Fibroblast of lung (primary cell): ENCODE data around the gene CR1. TPM values are rescaled to one million over a fixed set of nuclear protein-coding genes. Genes with fewer than 3 reads are reported as not detected.

Experiments
- DNase-seq, 2 donors: peaks; one replicate each; pipeline versions ENCODE4 v3.0.0 to v3.0.0-alpha.2; 2010; ENCODE audit warnings: low read depth in 2 of 2
- H2AFZ ChIP-seq: 2 replicates; pipeline ENCODE4 v1.5.1; 2012; ENCODE audit warnings: low read length, control low read depth, inconsistent platforms
- H3K27ac ChIP-seq: 2 replicates; pipeline ENCODE4 v1.5.1; 2011; ENCODE audit warnings: low read length, control low read depth; ENCODE audit not compliant: insufficient read depth
- H3K27me3 ChIP-seq: 2 replicates; pipeline ENCODE4 v1.5.1; 2011; ENCODE audit warnings: mild to moderate bottlenecking, low read length; ENCODE audit not compliant: control insufficient read depth, insufficient read depth
- H3K36me3 ChIP-seq: 2 replicates; pipeline ENCODE4 v1.5.1; 2011; ENCODE audit warnings: low read length; ENCODE audit not compliant: control insufficient read depth, insufficient read depth
- H3K4me1 ChIP-seq: 2 replicates; pipeline ENCODE4 v1.5.1; 2011; ENCODE audit warnings: low read length; ENCODE audit not compliant: control insufficient read depth, insufficient read depth; ENCODE audit errors: extremely low read depth
- H3K4me2 ChIP-seq: 2 replicates; pipeline ENCODE4 v1.5.1; 2011; ENCODE audit warnings: low read length, control low read depth; ENCODE audit not compliant: insufficient read depth; ENCODE audit errors: extremely low read depth
- H3K4me3 ChIP-seq, 4 experiments: fragments of 200-600 bp in 1 of 4; sonication (generic) in 1 of 4; replicated peaks in 1 of 4; 2 replicates each; pipeline ENCODE4 v1.5.1; 2011 to 2016; ENCODE audit warnings: low read length in 4 of 4, low read depth in 3 of 4, mild to moderate bottlenecking in 3 of 4, control low read depth in 2 of 4, inconsistent platforms in 1 of 4, mixed read lengths in 1 of 4; ENCODE audit not compliant: insufficient read depth in 1 of 4; ENCODE audit errors: control extremely low read depth in 1 of 4
- H3K79me2 ChIP-seq: 2 replicates; pipeline ENCODE4 v1.5.1; 2012; ENCODE audit warnings: mild to moderate bottlenecking, low read length, inconsistent platforms; ENCODE audit not compliant: control insufficient read depth, insufficient read depth
- H3K9ac ChIP-seq: 2 replicates; pipeline ENCODE4 v1.5.1; 2011; ENCODE audit warnings: mild to moderate bottlenecking, low read length, control low read depth; ENCODE audit not compliant: insufficient read depth
- H3K9me3 ChIP-seq: 2 replicates; pipeline ENCODE4 v1.5.1; 2012; ENCODE audit warnings: low read depth, low read length; ENCODE audit not compliant: control insufficient read depth, insufficient read depth
- H4K20me1 ChIP-seq: 2 replicates; pipeline ENCODE4 v1.5.1; 2011; ENCODE audit warnings: low read length; ENCODE audit not compliant: control insufficient read depth, insufficient read depth; ENCODE audit errors: extremely low read depth
- CTCF ChIP-seq, 2 donors: IDR thresholded peaks in 1 of 2; conservative IDR thresholded peaks in 1 of 2; 1 replicate in 1 of 2; 2 replicates in 1 of 2; pipeline ENCODE4 v1.5.1; 2011 to 2012; ENCODE audit warnings: low read length in 2 of 2, control low read depth in 1 of 2, inconsistent platforms in 1 of 2, low read depth in 1 of 2, mild to moderate bottlenecking in 1 of 2
- EZH2 ChIP-seq: IDR thresholded peaks from 2 replicates; pipeline ENCODE4 v1.5.1; 2012; ENCODE audit warnings: low read length, control low read depth, mild to moderate bottlenecking; ENCODE audit errors: missing control alignments
- polyA plus RNA-seq, 2 donors: library from polyadenylated mRNA; depleted of rRNA in 1 of 2; stranded (reverse) in 1 of 2; unstranded in 1 of 2; fragments of >200 nt; gene quantifications; 2 replicates each; pipeline ENCODE4 v1.2.1, GENCODE V29; 2011 to 2012; ENCODE audit warnings: missing spikeins in 1 of 2
- total RNA-seq: library from RNA; depleted of rRNA; stranded (reverse); fragments of >200 nt; gene quantifications from 2 replicates; pipeline ENCODE4 v1.2.1, GENCODE V29; 2014

The CR1 gene
- total and polyA plus RNA-seq, 2 donors (not counting 1 experiment from before 2014, with no cell fraction given), result not detected

DNA sequence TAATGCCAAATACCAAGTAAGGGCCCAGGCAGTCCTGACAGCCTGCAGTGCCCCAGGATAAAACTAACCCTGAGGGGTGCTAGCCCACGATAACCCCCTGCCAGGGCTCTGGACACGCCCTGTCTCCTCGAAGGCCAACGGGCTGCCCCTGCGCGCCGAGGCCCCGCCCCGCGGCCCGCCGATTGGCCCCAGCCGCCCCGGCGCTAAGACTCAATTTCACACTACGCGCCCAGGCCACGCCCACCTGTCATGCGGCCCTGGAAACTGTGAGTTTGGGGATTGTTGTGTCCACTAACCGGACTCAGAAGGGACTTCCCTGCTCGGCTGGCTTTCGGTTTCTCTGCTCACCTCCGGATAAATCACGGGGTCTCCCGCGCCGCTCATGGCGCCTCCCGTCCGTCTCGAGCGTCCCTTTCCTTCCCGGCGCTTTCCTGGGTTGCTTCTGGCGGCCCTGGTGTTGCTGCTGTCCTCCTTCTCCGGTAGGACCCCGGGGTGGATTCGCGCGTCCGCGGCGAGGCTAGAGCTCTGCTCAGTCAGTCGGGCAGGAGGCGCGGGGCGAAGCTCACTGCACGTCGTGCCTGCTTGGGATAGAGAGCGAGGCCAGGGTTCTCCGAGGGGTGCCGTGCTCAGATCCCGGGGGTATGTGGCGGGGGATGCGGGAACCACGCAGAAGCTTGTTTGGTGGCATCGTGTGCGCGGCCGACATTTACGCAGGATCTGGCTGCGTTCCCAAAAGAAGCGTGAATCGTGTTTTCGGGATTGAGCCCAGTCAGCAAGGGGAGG is 149.1 kb downstream of the CR1 start, which contains the start of gene CR1L:
Gene CR1L (plus strand): TSS at position 282 of the 783 bp plus-strand sequence. CDS start 101 bp downstream, at position 383.
- Histone ChIP-seq H3K4me1 (no peaks in the 10 kb centered on the region), H4K20me1 (no peaks in the 10 kb centered on the region), H3K36me3 (no peaks in the 10 kb centered on the region), H3K9me3 (no peaks in the 10 kb centered on the region), H3K4me2 (peak within 1 kb of the TSS; percentile 99), H3K79me2 (no peaks in the 10 kb centered on the region), H3K27me3 (peaks cover 6% of the 10 kb centered on the region), H2AFZ (peak within 1 kb of the TSS; percentile 84), H3K27ac (no peak within 1 kb of the TSS), H3K4me3 (peak within 1 kb of the TSS; percentile 63 to 72 (median 70)), H3K9ac (no peak within 1 kb of the TSS)
- peak; percentile 36 to 54 for DNase-seq
- TF ChIP-seq EZH2 (no peak), CTCF (conservative IDR thresholded peaks at IDR 0.05 in 1 of 2, IDR thresholded peaks at IDR 0.05 in 1 of 2; ENCODE audit: low read depth in 1 of 2, low read length in 2 of 2) (no peak)

DNA sequence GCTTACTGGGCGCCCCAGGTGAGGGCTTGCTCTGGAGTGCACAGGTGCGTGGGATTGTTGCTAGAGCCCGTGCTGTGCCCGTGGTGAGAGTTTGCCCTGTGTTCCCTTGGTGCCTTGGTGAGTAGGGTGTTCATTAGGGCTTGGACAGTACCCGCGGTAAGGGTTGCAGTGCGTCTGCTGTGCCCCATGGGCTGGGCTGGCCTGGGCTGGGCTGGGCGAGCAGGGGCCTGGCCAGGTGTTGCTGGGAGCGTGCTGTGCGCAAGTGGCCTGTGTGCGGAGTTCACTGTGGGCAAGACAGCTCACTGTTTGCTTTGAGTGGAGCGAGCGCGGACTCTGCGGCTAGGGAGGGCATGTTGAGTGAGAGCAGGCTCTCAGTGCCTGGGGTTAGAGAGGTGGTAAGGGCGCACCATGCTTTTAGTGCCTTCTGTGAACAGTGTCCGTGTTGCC is 149.7 kb downstream of the CR1 start:
- H2AFZ ChIP-seq, result no peak overlapping the region
- H4K20me1 ChIP-seq, result no peaks in the 10 kb centered on the region
- H3K9ac ChIP-seq, result no peak overlapping the region
- TF ChIP-seq CTCF (conservative IDR thresholded peaks at IDR 0.05 in 1 of 2, IDR thresholded peaks at IDR 0.05 in 1 of 2; ENCODE audit: low read depth in 1 of 2, low read length in 2 of 2) (no peak), EZH2 (no peak)
- no peaks in the 10 kb centered on the region for H3K4me1 ChIP-seq
- H3K27ac ChIP-seq, result no peak overlapping the region
- H3K79me2 ChIP-seq, result no peaks in the 10 kb centered on the region
- H3K4me2 ChIP-seq, result peak overlapping the region; percentile 99
- no peaks in the 10 kb centered on the region for H3K9me3 ChIP-seq
- peaks cover 8% of the 10 kb centered on the region for H3K27me3 ChIP-seq
- peak overlapping the region in 2 of 4 experiments; percentile 69 to 72 for H3K4me3 ChIP-seq
- no peaks in the 10 kb centered on the region for H3K36me3 ChIP-seq
- no peak for DNase-seq

DNA sequence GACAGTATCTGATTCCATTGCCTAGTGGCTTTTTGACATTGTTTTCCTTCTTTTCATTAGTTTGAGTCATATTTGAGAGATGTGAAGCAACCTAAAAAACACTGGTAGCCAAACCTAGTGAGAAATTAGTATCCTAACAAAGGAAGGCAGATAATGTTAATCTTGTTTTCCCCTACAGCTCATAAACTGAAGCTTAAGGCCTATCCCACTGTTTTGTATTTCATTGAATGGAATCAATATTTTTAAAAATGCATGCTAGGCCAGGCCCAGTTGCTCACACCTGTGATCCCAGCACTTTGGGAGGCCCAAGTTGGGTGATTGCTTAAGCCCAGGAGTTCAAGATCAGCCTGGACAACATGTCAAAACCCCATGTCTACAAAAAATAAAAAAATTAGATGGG is 150.2 kb downstream of the CR1 start:
- TF ChIP-seq CTCF (conservative IDR thresholded peaks at IDR 0.05 in 1 of 2, IDR thresholded peaks at IDR 0.05 in 1 of 2; ENCODE audit: low read depth in 1 of 2, low read length in 2 of 2) (no peak), EZH2 (no peak)
- no peak overlapping the region for H3K4me2 ChIP-seq
- H3K27ac ChIP-seq, result no peak overlapping the region
- peaks cover 8% of the 10 kb centered on the region for H3K27me3 ChIP-seq
- no peak overlapping the region for H3K4me3 ChIP-seq
- H3K79me2 ChIP-seq, result no peaks in the 10 kb centered on the region
- H3K9ac ChIP-seq, result no peak overlapping the region
- H2AFZ ChIP-seq, result no peak overlapping the region
- H3K4me1 ChIP-seq, result no peaks in the 10 kb centered on the region
- H4K20me1 ChIP-seq, result no peaks in the 10 kb centered on the region
- DNase-seq, result no peak
- H3K9me3 ChIP-seq, result no peaks in the 10 kb centered on the region
- no peaks in the 10 kb centered on the region for H3K36me3 ChIP-seq
